Neural cell (in vitro differentiated cells): ENCODE results near the gene TMEM17. TPM values are rescaled to one million over a fixed set of nuclear protein-coding genes. Genes with fewer than 3 reads are reported as not detected.

Experiments used
- H2AFZ ChIP-seq: fragments of 200-600, 300-800 bp; sonication (generic), shearing (Covaris generic); 2 replicates; pipeline ENCODE4 v1.6.0; 2014; ENCODE audit warnings: low read depth, mild to moderate bottlenecking, antibody characterized with exemption, low read length, moderate library complexity
- H3F3A ChIP-seq: fragments of 200-600 bp; shearing (Covaris generic); 2 replicates; pipeline ENCODE4 v1.6.1; 2016; ENCODE audit warnings: mild to moderate bottlenecking, moderate library complexity, mixed read lengths, antibody characterized with exemption, low read length; ENCODE audit not compliant: insufficient read depth, poor library complexity, severe bottlenecking
- H3K27ac ChIP-seq: fragments of 200-600, 300-800 bp; sonication (generic), shearing (Covaris generic); 2 replicates; pipeline ENCODE4 v1.5.1; 2014; ENCODE audit warnings: mild to moderate bottlenecking, low read length, moderate library complexity
- H3K27me3 ChIP-seq: fragments of 300-800, 200-600 bp; sonication (generic), shearing (Covaris generic); 2 replicates; pipeline ENCODE4 v1.6.0; 2014; ENCODE audit warnings: mild to moderate bottlenecking, low read depth, low read length, moderate library complexity; ENCODE audit not compliant: insufficient read depth
- H3K36me3 ChIP-seq: fragments of 300-800, 200-600 bp; sonication (generic), shearing (Covaris generic); 2 replicates; pipeline ENCODE4 v1.5.1; 2014; ENCODE audit warnings: mild to moderate bottlenecking, antibody characterized with exemption, low read length, moderate library complexity; ENCODE audit not compliant: insufficient read depth
- H3K4me2 ChIP-seq: fragments of 300-800, 200-600 bp; sonication (generic), shearing (Covaris generic); 2 replicates; pipeline ENCODE4 v1.6.0; 2014; ENCODE audit warnings: mild to moderate bottlenecking, low read length
- H3K4me3 ChIP-seq: fragments of 300-800, 200-600 bp; sonication (generic), shearing (Covaris generic); 2 replicates; pipeline ENCODE4 v1.5.1; 2014; ENCODE audit warnings: mild to moderate bottlenecking, low read length, moderate library complexity
- H3K79me2 ChIP-seq: fragments of 200-600 bp; shearing (Covaris generic); replicated peaks from 2 replicates; pipeline ENCODE4 v1.6.0; 2014; ENCODE audit warnings: mild to moderate bottlenecking, low read length, moderate library complexity; ENCODE audit not compliant: insufficient read depth
- H3K9ac ChIP-seq: fragments of 300-800, 200-600 bp; sonication (generic), shearing (Covaris generic); 2 replicates; pipeline ENCODE4 v1.6.1; 2016; ENCODE audit warnings: mild to moderate bottlenecking, low read length, mixed read lengths
- H3K9me2 ChIP-seq: fragments of 200-600 bp; shearing (Covaris generic); 2 replicates; pipeline ENCODE4 v1.6.1; 2016; ENCODE audit warnings: mild to moderate bottlenecking, low read length, mixed read lengths; ENCODE audit not compliant: insufficient read depth
- H3K9me3 ChIP-seq: fragments of 200-600, 300-800 bp; sonication (generic), shearing (Covaris generic); 2 replicates; pipeline ENCODE4 v1.6.1; 2016; ENCODE audit warnings: mild to moderate bottlenecking, mixed run types, low read length, moderate library complexity, mixed read lengths
- H4K20me1 ChIP-seq: fragments of 200-600 bp; shearing (Covaris generic); 2 replicates; pipeline ENCODE4 v1.6.1; 2016; ENCODE audit warnings: mild to moderate bottlenecking, mixed run types; ENCODE audit not compliant: insufficient read depth
- EP300 ChIP-seq: fragments of 450-650 bp; conservative IDR thresholded peaks from 2 replicates; pipeline ENCODE4 v1.6.1; 2014; ENCODE audit warnings: antibody characterized with exemption, mild to moderate bottlenecking, moderate library complexity; ENCODE audit not compliant: poor library complexity, severe bottlenecking
- EZH2 ChIP-seq: fragments of 200-600, 300-800 bp; shearing (Covaris generic), sonication (generic); IDR thresholded peaks from 2 replicates; pipeline ENCODE4 v1.6.1; 2014; ENCODE audit warnings: antibody characterized with exemption, low read length, borderline replicate concordance, mild to moderate bottlenecking; ENCODE audit not compliant: insufficient read depth, poor library complexity, severe bottlenecking
- MXI1 ChIP-seq: fragments of 450-650 bp; conservative IDR thresholded peaks from 2 replicates; pipeline ENCODE4 v1.6.1; 2014; ENCODE audit warnings: antibody characterized with exemption, mild to moderate bottlenecking; ENCODE audit not compliant: poor library complexity, severe bottlenecking
- POLR2AphosphoS5 ChIP-seq: IDR thresholded peaks from 2 replicates; pipeline ENCODE4 v1.6.1; 2012
- RAD21 ChIP-seq: fragments of 450-650 bp; conservative IDR thresholded peaks from 2 replicates; pipeline ENCODE4 v1.6.1; 2014; ENCODE audit warnings: antibody characterized with exemption, mild to moderate bottlenecking, moderate library complexity
- SMC3 ChIP-seq: fragments of 450-650 bp; conservative IDR thresholded peaks from 2 replicates; pipeline ENCODE4 v1.6.1; 2014; ENCODE audit warnings: antibody characterized with exemption, mild to moderate bottlenecking, moderate library complexity; ENCODE audit not compliant: poor library complexity
- TAF1 ChIP-seq: IDR thresholded peaks from 2 replicates; pipeline ENCODE4 v1.6.1; 2012; ENCODE audit warnings: low read depth
- polyA plus RNA-seq: library from polyadenylated mRNA; depleted of rRNA; stranded (reverse); fragments of >200 nt; gene quantifications from 2 replicates; pipeline ENCODE4 v1.2.3, GENCODE V29; 2014
- TF ChIP-seq, protein P1 (sequence below): IDR thresholded peaks from 2 replicates; pipeline ENCODE4 v1.6.1; 2012; ENCODE audit warnings: borderline replicate concordance
- TF ChIP-seq, protein P2 (sequence below): fragments of 450-650 bp; IDR thresholded peaks from 2 replicates; pipeline ENCODE4 v1.5.1; 2014; ENCODE audit warnings: antibody characterized with exemption, mild to moderate bottlenecking, moderate library complexity; ENCODE audit not compliant: poor library complexity, severe bottlenecking

Gene TMEM17
- polyA plus RNA-seq, 1 donor from 2014 or later, result 8.6 TPM

GRCh38 chr2:62529758-62530157, 23.8 kb upstream of the TMEM17 start:
- no peaks in the 10 kb centered on the region for H3K9me2 ChIP-seq
- H3K4me3 ChIP-seq, result no peak overlapping the region
- H3K9me3 ChIP-seq, result no peaks in the 10 kb centered on the region
- no peak overlapping the region for H3K27ac ChIP-seq
- H3F3A ChIP-seq, result no peaks in the 10 kb centered on the region
- H3K36me3 ChIP-seq, result no peaks in the 10 kb centered on the region
- H3K9ac ChIP-seq, result no peak overlapping the region
- TF ChIP-seq, protein P1, sequence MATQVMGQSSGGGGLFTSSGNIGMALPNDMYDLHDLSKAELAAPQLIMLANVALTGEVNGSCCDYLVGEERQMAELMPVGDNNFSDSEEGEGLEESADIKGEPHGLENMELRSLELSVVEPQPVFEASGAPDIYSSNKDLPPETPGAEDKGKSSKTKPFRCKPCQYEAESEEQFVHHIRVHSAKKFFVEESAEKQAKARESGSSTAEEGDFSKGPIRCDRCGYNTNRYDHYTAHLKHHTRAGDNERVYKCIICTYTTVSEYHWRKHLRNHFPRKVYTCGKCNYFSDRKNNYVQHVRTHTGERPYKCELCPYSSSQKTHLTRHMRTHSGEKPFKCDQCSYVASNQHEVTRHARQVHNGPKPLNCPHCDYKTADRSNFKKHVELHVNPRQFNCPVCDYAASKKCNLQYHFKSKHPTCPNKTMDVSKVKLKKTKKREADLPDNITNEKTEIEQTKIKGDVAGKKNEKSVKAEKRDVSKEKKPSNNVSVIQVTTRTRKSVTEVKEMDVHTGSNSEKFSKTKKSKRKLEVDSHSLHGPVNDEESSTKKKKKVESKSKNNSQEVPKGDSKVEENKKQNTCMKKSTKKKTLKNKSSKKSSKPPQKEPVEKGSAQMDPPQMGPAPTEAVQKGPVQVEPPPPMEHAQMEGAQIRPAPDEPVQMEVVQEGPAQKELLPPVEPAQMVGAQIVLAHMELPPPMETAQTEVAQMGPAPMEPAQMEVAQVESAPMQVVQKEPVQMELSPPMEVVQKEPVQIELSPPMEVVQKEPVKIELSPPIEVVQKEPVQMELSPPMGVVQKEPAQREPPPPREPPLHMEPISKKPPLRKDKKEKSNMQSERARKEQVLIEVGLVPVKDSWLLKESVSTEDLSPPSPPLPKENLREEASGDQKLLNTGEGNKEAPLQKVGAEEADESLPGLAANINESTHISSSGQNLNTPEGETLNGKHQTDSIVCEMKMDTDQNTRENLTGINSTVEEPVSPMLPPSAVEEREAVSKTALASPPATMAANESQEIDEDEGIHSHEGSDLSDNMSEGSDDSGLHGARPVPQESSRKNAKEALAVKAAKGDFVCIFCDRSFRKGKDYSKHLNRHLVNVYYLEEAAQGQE, result no peak
- TF ChIP-seq TAF1 (no peak), EZH2 (no peak), MXI1 (no peak), SMC3 (no peak), EP300 (no peak), RAD21 (no peak), POLR2AphosphoS5 (no peak)
- TF ChIP-seq, protein P2, sequence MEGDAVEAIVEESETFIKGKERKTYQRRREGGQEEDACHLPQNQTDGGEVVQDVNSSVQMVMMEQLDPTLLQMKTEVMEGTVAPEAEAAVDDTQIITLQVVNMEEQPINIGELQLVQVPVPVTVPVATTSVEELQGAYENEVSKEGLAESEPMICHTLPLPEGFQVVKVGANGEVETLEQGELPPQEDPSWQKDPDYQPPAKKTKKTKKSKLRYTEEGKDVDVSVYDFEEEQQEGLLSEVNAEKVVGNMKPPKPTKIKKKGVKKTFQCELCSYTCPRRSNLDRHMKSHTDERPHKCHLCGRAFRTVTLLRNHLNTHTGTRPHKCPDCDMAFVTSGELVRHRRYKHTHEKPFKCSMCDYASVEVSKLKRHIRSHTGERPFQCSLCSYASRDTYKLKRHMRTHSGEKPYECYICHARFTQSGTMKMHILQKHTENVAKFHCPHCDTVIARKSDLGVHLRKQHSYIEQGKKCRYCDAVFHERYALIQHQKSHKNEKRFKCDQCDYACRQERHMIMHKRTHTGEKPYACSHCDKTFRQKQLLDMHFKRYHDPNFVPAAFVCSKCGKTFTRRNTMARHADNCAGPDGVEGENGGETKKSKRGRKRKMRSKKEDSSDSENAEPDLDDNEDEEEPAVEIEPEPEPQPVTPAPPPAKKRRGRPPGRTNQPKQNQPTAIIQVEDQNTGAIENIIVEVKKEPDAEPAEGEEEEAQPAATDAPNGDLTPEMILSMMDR, result no peak
- no peak overlapping the region for H2AFZ ChIP-seq
- H4K20me1 ChIP-seq, result no peaks in the 10 kb centered on the region
- no peaks in the 10 kb centered on the region for H3K79me2 ChIP-seq
- H3K27me3 ChIP-seq, result no peaks in the 10 kb centered on the region
- H3K4me2 ChIP-seq, result no peak overlapping the region

GRCh38 chr2:62527478-62528210, 21.6 kb upstream of the TMEM17 start:
- H3F3A ChIP-seq, result no peaks in the 10 kb centered on the region
- no peaks in the 10 kb centered on the region for H3K36me3 ChIP-seq
- no peak for TF ChIP-seq EZH2
- no peak for TF ChIP-seq RAD21
- TF ChIP-seq, protein P1, result no peak
- TF ChIP-seq TAF1, result no peak
- TF ChIP-seq POLR2AphosphoS5, result no peak
- TF ChIP-seq, protein P2, result no peak
- no peak for TF ChIP-seq SMC3
- no peak for TF ChIP-seq MXI1
- TF ChIP-seq EP300, result no peak
- H3K9me3 ChIP-seq, result no peaks in the 10 kb centered on the region
- no peaks in the 10 kb centered on the region for H3K79me2 ChIP-seq
- H3K27me3 ChIP-seq, result no peaks in the 10 kb centered on the region
- no peaks in the 10 kb centered on the region for H3K9me2 ChIP-seq
- no peak overlapping the region for H3K9ac ChIP-seq
- no peak overlapping the region for H3K4me2 ChIP-seq
- no peaks in the 10 kb centered on the region for H4K20me1 ChIP-seq
- H3K27ac ChIP-seq, result no peak overlapping the region
- H3K4me3 ChIP-seq, result no peak overlapping the region
- no peak overlapping the region for H2AFZ ChIP-seq
